HEK293 (cell line): ENCODE measurements around the gene SNRPD3.

Source experiments
- CTCF ChIP-seq: fragments of 450-650 bp; formaldehyde crosslinking; IDR thresholded peaks from 2 replicates; pipeline ENCODE4 v1.5.1; 2016; ENCODE audit warnings: missing biosample characterization, missing genetic modification characterization
- FEZF1 ChIP-seq: fragments of 450-650 bp; formaldehyde crosslinking; IDR thresholded peaks from 2 replicates; pipeline ENCODE4 v1.5.1; 2016; ENCODE audit warnings: missing biosample characterization, missing genetic modification characterization
- KLF17 ChIP-seq: fragments of 450-650 bp; formaldehyde crosslinking; IDR thresholded peaks from 2 replicates; pipeline ENCODE4 v1.5.1; 2016; ENCODE audit warnings: missing biosample characterization, missing genetic modification characterization
- PRDM10 ChIP-seq: fragments of 450-650 bp; formaldehyde crosslinking; IDR thresholded peaks from 2 replicates; pipeline ENCODE4 v1.5.1; 2016; ENCODE audit warnings: missing biosample characterization, missing genetic modification characterization
- SP7 ChIP-seq: fragments of 450-650 bp; formaldehyde crosslinking; IDR thresholded peaks from 2 replicates; pipeline ENCODE4 v1.5.1; 2016; ENCODE audit warnings: missing biosample characterization, missing genetic modification characterization
- TSHZ1 ChIP-seq: fragments of 450-650 bp; formaldehyde crosslinking; IDR thresholded peaks from 2 replicates; pipeline ENCODE4 v1.5.1; 2016; ENCODE audit warnings: missing biosample characterization, missing genetic modification characterization, borderline replicate concordance
- ZBTB49 ChIP-seq: fragments of 450-650 bp; formaldehyde crosslinking; IDR thresholded peaks from 2 replicates; pipeline ENCODE4 v1.5.1; 2016; ENCODE audit warnings: missing biosample characterization, missing genetic modification characterization, low read depth
- ZBTB7A ChIP-seq: fragments of 450-650 bp; formaldehyde crosslinking; IDR thresholded peaks from 2 replicates; pipeline ENCODE4 v1.5.1; 2016; ENCODE audit warnings: low read depth, missing biosample characterization, missing genetic modification characterization
- ZNF138 ChIP-seq: fragments of 450-650 bp; formaldehyde crosslinking; IDR thresholded peaks from 2 replicates; pipeline ENCODE4 v1.5.1; 2016; ENCODE audit warnings: missing biosample characterization, missing genetic modification characterization, borderline replicate concordance
- ZNF174 ChIP-seq: fragments of 450-650 bp; formaldehyde crosslinking; IDR thresholded peaks from 2 replicates; pipeline ENCODE4 v1.5.0; 2017; ENCODE audit warnings: missing biosample characterization, mild to moderate bottlenecking, missing genetic modification characterization
- ZNF223 ChIP-seq: fragments of 450-650 bp; formaldehyde crosslinking; IDR thresholded peaks from 2 replicates; pipeline ENCODE4 v1.5.1; 2016; ENCODE audit warnings: missing biosample characterization, missing genetic modification characterization
- ZNF24 ChIP-seq: fragments of 450-650 bp; formaldehyde crosslinking; IDR thresholded peaks from 2 replicates; pipeline ENCODE4 v1.5.1; 2016; ENCODE audit warnings: missing biosample characterization, missing genetic modification characterization
- ZNF280D ChIP-seq: fragments of 450-650 bp; formaldehyde crosslinking; IDR thresholded peaks from 2 replicates; pipeline ENCODE4 v1.5.1; 2016; ENCODE audit warnings: missing biosample characterization, missing genetic modification characterization
- ZNF362 ChIP-seq: fragments of 450-650 bp; formaldehyde crosslinking; IDR thresholded peaks from 2 replicates; pipeline ENCODE4 v1.5.1; 2016; ENCODE audit warnings: missing biosample characterization, missing genetic modification characterization
- ZNF433 ChIP-seq: fragments of 450-650 bp; formaldehyde crosslinking; IDR thresholded peaks from 2 replicates; pipeline ENCODE4 v1.5.1; 2016; ENCODE audit warnings: missing biosample characterization, missing genetic modification characterization, low read depth
- ZNF449 ChIP-seq: fragments of 450-650 bp; formaldehyde crosslinking; IDR thresholded peaks from 2 replicates; pipeline ENCODE4 v1.5.1; 2017; ENCODE audit warnings: missing biosample characterization, mild to moderate bottlenecking, missing genetic modification characterization, moderate library complexity
- ZNF473 ChIP-seq: fragments of 450-650 bp; formaldehyde crosslinking; IDR thresholded peaks from 2 replicates; pipeline ENCODE4 v1.5.1; 2017; ENCODE audit warnings: missing biosample characterization, missing genetic modification characterization
- ZNF521 ChIP-seq: fragments of 450-650 bp; formaldehyde crosslinking; IDR thresholded peaks from 2 replicates; pipeline ENCODE4 v1.5.1; 2017; ENCODE audit warnings: missing biosample characterization, mild to moderate bottlenecking, missing genetic modification characterization
- ZNF558 ChIP-seq: fragments of 450-650 bp; formaldehyde crosslinking; IDR thresholded peaks from 2 replicates; pipeline ENCODE4 v1.5.1; 2016; ENCODE audit warnings: missing biosample characterization, missing genetic modification characterization
- ZNF660 ChIP-seq: fragments of 450-650 bp; IDR thresholded peaks from 2 replicates; pipeline ENCODE4 v1.5.1; 2018; ENCODE audit warnings: missing biosample characterization, mild to moderate bottlenecking, missing genetic modification characterization
- ZNF791 ChIP-seq: fragments of 450-650 bp; formaldehyde crosslinking; IDR thresholded peaks from 2 replicates; pipeline ENCODE4 v1.5.1; 2016; ENCODE audit warnings: missing biosample characterization, missing genetic modification characterization

SNRPD3 gene

GRCh38 chr22:24579258-24579601, 23.4 kb downstream of the SNRPD3 start (continued):
- peak; percentile 2; the same call in 1 of the 2 replicates for TF ChIP-seq TSHZ1 (tag by site-specific recombination)
- TF ChIP-seq ZBTB49 (tag by site-specific recombination), result no peak
- TF ChIP-seq ZNF660 (tag by site-specific recombination), result no peak
- no peak for TF ChIP-seq ZNF558 (tag by site-specific recombination)
- no peak for TF ChIP-seq ZNF521
- TF ChIP-seq ZNF433 (tag by site-specific recombination), result no peak
- TF ChIP-seq ZBTB7A (tag by site-specific recombination), result no peak
- TF ChIP-seq ZNF791, result no peak
- TF ChIP-seq PRDM10 (tag by site-specific recombination), result no peak
- no peak for TF ChIP-seq ZNF24
- no peak for TF ChIP-seq CTCF (tag by site-specific recombination)
- no peak for TF ChIP-seq ZNF362
- peak; percentile 6; the same call in 1 of the 2 replicates for TF ChIP-seq SP7 (tag by site-specific recombination)
- TF ChIP-seq ZNF280D, result no peak
- TF ChIP-seq FEZF1 (tag by site-specific recombination), result 0 out of 2 replicates have a peak, but pooled peaks have one; percentile 1
- TF ChIP-seq ZNF174, result no peak
- no peak for TF ChIP-seq ZNF473
- no peak for TF ChIP-seq ZNF223
- TF ChIP-seq ZNF449 (tag by site-specific recombination), result no peak
- TF ChIP-seq ZNF138 (tag by site-specific recombination), result no peak
- TF ChIP-seq KLF17 (tag by site-specific recombination), result no peak
